ENCODE data around the gene CCNL2. TPM values are rescaled to one million over a fixed set of nuclear protein-coding genes. Genes with fewer than 3 reads are reported as not detected.
A peak's percentile ranks its signal among the peaks of the same experiment; 100 is the strongest.

Gene CCNL2
- total and polyA plus RNA-seq, 2 of the 13 experiments (the other 11 are each of a cell fraction or from before 2014, with no cell fraction given) = 105 to 340 TPM

GRCh38 chr1:1400576-1401456 is 1.7 kb upstream of the CCNL2 start (continued):
- TF ChIP-seq KAT2B (IDR thresholded peaks at IDR 0.05; ENCODE audit: borderline replicate concordance, low read depth, low read length) (no peak), ZSCAN29 (CRISPR knock-in tag; conservative IDR thresholded peaks at IDR 0.05) (peak; percentile 73; the same call in 1 of the 2 replicates), NFRKB (IDR thresholded peaks at IDR 0.05) (no peak), MTF2 (CRISPR knock-in tag; IDR thresholded peaks at IDR 0.05; ENCODE audit: borderline replicate concordance) (no peak), MBNL3 (CRISPR knock-in tag; conservative IDR thresholded peaks at IDR 0.05) (no peak), HNRNPL (IDR thresholded peaks at IDR 0.05; ENCODE audit: low read depth, low read length) (peak; percentile 76; the same call in 1 of the 2 replicates), HNF4G (IDR thresholded peaks at IDR 0.05; ENCODE audit: borderline replicate concordance, low read depth, low read length) (peak; percentile 92), HNF4G (CRISPR knock-in tag; IDR thresholded peaks at IDR 0.05; ENCODE audit: borderline replicate concordance, low read depth) (peak; percentile 98), ZFP90 (CRISPR knock-in tag; IDR thresholded peaks at IDR 0.05; ENCODE audit: borderline replicate concordance) (peak; percentile 91), GABPA (IDR thresholded peaks at IDR 0.05; ENCODE audit: low read depth, low read length) (no peak), GABPA (CRISPR knock-in tag; IDR thresholded peaks at IDR 0.05; ENCODE audit: low read depth) (peak; percentile 81), ARID3A (IDR thresholded peaks at IDR 0.05; ENCODE audit: low read depth, low read length) (no peak), CREM (IDR thresholded peaks at IDR 0.05) (peak; percentile 79), CREM (CRISPR knock-in tag; IDR thresholded peaks at IDR 0.05) (no peak), SKI (IDR thresholded peaks at IDR 0.05; ENCODE audit: partially characterized antibody) (peak; percentile 99), THAP11 (CRISPR knock-in tag; IDR thresholded peaks at IDR 0.05) (peak; percentile 87), ZNF543 (CRISPR knock-in tag; IDR thresholded peaks at IDR 0.05) (peak; percentile 97), MYPOP (CRISPR knock-in tag; IDR thresholded peaks at IDR 0.05) (no peak), ZNF414 (CRISPR knock-in tag; IDR thresholded peaks at IDR 0.05) (peak; percentile 92), ZNF562 (CRISPR knock-in tag; IDR thresholded peaks at IDR 0.05; ENCODE audit: borderline replicate concordance) (no peak), DNMT1 (CRISPR knock-in tag; IDR thresholded peaks at IDR 0.05) (no peak), MAF1 (CRISPR knock-in tag; IDR thresholded peaks at IDR 0.05; ENCODE audit: borderline replicate concordance) (0 out of 2 replicates have a peak, but pooled peaks have one; percentile 54), RORA (CRISPR knock-in tag; IDR thresholded peaks at IDR 0.05) (no peak), RAD21 (CRISPR knock-in tag; IDR thresholded peaks at IDR 0.05) (peak; percentile 36; the same call in 1 of the 2 replicates), JARID2 (CRISPR knock-in tag; IDR thresholded peaks at IDR 0.05; ENCODE audit: insufficient replicate concordance) (no peak), MIXL1 (CRISPR knock-in tag; IDR thresholded peaks at IDR 0.05) (peak; percentile 88), GATA4 (IDR thresholded peaks at IDR 0.05; ENCODE audit: borderline replicate concordance, low read depth) (peak; percentile 60; the same call in 1 of the 2 replicates)
